HFFc6 (cell line): ENCODE results near the gene UMODL1. TPM values are rescaled to one million over a fixed set of nuclear protein-coding genes. Genes with fewer than 3 reads are reported as not detected.

Experiments used
- DNase-seq: peaks from one replicate; pipeline ENCODE4 v3.0.0-alpha.2; 2018
- H3K27ac Mint-ChIP-seq: 2 replicates; pipeline ENCODE4 v1.8.0; 2020; ENCODE audit warnings: mild to moderate bottlenecking, mixed read lengths
- H3K27me3 Mint-ChIP-seq: 2 replicates; pipeline ENCODE4 v1.8.0; 2021; ENCODE audit warnings: mild to moderate bottlenecking, moderate library complexity, mixed read lengths; ENCODE audit not compliant: insufficient read depth
- H3K36me3 Mint-ChIP-seq: 2 replicates; pipeline ENCODE4 v1.8.0; 2021; ENCODE audit warnings: low read depth, mixed read lengths
- H3K4me1 Mint-ChIP-seq: 2 replicates; pipeline ENCODE4 v1.8.0; 2020; ENCODE audit warnings: low read depth, mixed read lengths
- H3K4me3 Mint-ChIP-seq: 2 replicates; pipeline ENCODE4 v1.8.0; 2020; ENCODE audit warnings: mild to moderate bottlenecking, moderate library complexity, mixed read lengths
- H3K9me3 Mint-ChIP-seq: 2 replicates; pipeline ENCODE4 v1.8.0; 2020; ENCODE audit warnings: mild to moderate bottlenecking, mixed read lengths
- CTCF ChIP-seq: fragments of 200-600 bp; sonication (generic); IDR thresholded peaks from 2 replicates; pipeline ENCODE4 v1.5.0; 2021; ENCODE audit warnings: antibody characterized with exemption, mild to moderate bottlenecking
- total RNA-seq, 6 experiments: library from RNA; stranded (reverse); fragmentation: NEBNext Ultra II Directional; extraction: Animal tissue kit (Norgen Biotek cat#: 25700); gene quantifications; 2 replicates in 1 of 6; 3 replicates in 5 of 6; pipeline ENCODE4 v1.2.3, GENCODE V29; 2021

The UMODL1 gene
- total RNA-seq, 6 experiments from 2014 or later, result not detected

GRCh38 chr21:42153046-42153686, 82.0 kb downstream of the UMODL1 start:
- Mint-ChIP-seq H3K36me3 (no peaks in the 10 kb centered on the region), H3K27me3 (peaks cover 44% of the 10 kb centered on the region), H3K27ac (no peak overlapping the region), H3K4me3 (no peak overlapping the region), H3K9me3 (no peaks in the 10 kb centered on the region), H3K4me1 (no peaks in the 10 kb centered on the region)
- TF ChIP-seq CTCF, result no peak
- no peak for DNase-seq

- Mint-ChIP-seq H3K27ac (no peak overlapping the region), H3K36me3 (no peaks in the 10 kb centered on the region), H3K4me3 (no peak overlapping the region), H3K4me1 (no peaks in the 10 kb centered on the region), H3K27me3 (peaks cover 40% of the 10 kb centered on the region), H3K9me3 (no peaks in the 10 kb centered on the region)
- no peak for TF ChIP-seq CTCF
- no peak for DNase-seq
Measured at GRCh38 chr21:42153746-42154145, 82.6 kb downstream of the UMODL1 start.

DNA sequence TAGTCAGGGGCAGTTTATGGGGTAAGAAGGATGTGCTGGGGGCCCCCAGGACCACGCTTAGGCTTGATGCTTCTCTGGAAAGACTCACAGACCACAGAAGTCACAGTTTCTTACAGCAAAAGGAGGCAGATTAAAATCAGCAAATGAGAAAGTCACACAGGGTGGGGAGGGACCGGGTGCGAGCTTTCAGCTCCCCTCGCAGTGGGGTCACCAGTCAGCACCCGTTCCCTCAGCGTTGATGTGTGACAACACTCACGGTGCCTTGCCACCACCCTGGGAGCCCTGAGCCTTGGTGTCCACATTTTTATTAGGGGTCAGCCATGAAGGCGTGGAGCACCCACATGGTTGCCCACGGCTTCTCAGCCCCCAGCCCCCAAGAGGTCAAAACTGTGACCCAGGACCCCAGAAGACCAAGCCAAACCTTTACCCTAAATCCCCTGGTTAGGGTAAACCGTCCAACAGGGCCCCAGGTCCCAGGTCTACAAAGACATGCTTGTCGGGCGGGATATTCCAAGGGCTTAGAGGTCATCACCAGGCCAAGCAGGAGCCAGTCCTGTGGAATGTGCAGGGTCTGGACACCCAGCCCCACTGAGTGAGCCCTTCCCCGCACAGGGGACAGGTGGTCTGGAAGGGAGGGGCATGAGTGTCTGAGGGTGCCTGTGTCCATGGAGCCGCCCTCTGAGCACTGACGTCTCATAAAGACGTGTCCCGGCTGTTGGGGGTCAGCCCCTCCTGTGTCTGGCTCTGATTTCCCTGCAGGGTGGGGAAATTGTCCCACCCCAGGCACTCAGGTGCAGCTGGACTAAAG, 83.3 kb downstream of the UMODL1 start:
- H3K9me3 Mint-ChIP-seq, result no peaks in the 10 kb centered on the region
- H3K27me3 Mint-ChIP-seq, result peaks cover 39% of the 10 kb centered on the region
- no peaks in the 10 kb centered on the region for H3K36me3 Mint-ChIP-seq
- H3K4me1 Mint-ChIP-seq, result no peaks in the 10 kb centered on the region
- DNase-seq, result no peak
- H3K27ac Mint-ChIP-seq, result no peak overlapping the region
- H3K4me3 Mint-ChIP-seq, result no peak overlapping the region
- TF ChIP-seq CTCF, result no peak

- Mint-ChIP-seq H3K4me1 (no peaks in the 10 kb centered on the region), H3K36me3 (no peaks in the 10 kb centered on the region), H3K9me3 (no peaks in the 10 kb centered on the region), H3K4me3 (no peak overlapping the region), H3K27ac (no peak overlapping the region), H3K27me3 (peaks cover 41% of the 10 kb centered on the region)
- DNase-seq, result no peak
- no peak for TF ChIP-seq CTCF
Measured at GRCh38 chr21:42155045-42155855, 84.1 kb downstream of the UMODL1 start.

DNA sequence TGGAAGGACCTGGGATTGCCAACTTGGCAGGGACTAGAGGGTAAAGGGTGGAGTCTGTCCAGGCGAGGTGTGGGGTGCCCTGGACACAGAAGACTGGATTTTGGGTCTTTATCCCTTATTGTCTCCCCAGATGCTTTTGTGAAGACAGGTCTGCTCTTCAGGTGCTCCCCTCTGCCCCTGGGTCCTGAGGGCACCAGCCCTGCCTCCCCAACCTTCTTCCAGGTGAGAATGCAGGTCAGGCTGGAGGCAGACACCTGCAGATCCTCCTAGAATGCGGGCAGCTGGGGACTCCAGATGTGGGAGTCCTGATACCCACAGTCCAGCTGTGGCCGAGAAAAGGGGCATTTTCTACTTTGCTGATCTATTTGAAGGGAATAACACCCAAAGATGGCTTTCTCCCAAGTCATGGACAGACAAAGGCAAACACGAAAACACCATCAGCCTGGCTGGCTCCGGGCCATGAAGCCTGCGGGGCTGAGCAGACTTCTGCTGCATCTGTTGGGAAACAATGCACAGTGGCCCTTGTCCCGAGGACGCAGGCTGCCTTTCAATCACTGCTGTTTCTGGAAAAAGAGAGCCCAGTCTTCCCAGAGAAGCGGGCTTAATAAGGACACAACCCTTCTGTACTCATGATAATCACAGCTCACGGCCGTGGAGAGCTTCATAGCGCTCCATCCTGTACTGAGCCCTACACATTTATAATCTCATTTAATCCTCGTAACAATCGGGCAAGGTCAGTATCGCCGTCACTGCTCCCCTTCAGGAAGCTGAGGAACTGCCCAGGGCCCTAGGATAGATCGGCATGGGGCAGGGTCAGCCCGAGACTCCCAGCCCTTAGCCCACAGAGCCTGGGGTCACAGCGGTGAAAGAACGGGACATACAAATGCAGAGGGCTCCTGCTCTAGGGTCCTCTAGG, 85.8 kb downstream of the UMODL1 start:
- Mint-ChIP-seq H3K9me3 (no peaks in the 10 kb centered on the region), H3K4me3 (no peak overlapping the region), H3K27me3 (peaks cover 37% of the 10 kb centered on the region), H3K36me3 (no peaks in the 10 kb centered on the region), H3K27ac (no peak overlapping the region), H3K4me1 (no peaks in the 10 kb centered on the region)
- TF ChIP-seq CTCF, result no peak
- DNase-seq, result no peak
